ENCODE data around the gene GKAP1. TPM values are rescaled to one million over a fixed set of nuclear protein-coding genes. Genes with fewer than 3 reads are reported as not detected.
"Not testable (repeated sequence)": the region's sequence is repeated elsewhere in the genome, so short reads cannot be mapped to it uniquely, and the experiment has no call there.

GKAP1 gene
- total RNA-seq, 1 donor = 1.9 TPM

DNA sequence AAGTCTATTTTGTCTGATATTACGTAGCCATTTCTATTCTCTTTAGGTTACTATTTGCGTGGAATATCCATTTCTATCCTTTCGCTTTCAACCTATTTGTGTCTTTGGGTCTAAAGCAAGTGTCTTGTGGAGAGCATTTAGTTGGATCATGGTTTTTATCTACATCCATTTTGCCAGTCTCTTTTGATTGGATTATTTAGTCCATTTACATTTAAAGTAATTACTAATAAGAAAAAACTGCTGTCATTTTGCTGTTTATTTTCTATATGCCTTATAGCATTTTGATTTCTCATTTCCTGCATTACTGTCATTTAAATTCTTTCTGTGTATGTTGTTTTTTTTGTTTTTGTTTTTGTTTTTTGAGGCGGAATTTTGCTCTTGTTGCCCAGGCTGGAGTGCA is 83.8 kb downstream of the GKAP1 start:
- no peak for DNase-seq (ENCODE audit: low read depth in 2 of 3, low spot score in 2 of 3)

DNA sequence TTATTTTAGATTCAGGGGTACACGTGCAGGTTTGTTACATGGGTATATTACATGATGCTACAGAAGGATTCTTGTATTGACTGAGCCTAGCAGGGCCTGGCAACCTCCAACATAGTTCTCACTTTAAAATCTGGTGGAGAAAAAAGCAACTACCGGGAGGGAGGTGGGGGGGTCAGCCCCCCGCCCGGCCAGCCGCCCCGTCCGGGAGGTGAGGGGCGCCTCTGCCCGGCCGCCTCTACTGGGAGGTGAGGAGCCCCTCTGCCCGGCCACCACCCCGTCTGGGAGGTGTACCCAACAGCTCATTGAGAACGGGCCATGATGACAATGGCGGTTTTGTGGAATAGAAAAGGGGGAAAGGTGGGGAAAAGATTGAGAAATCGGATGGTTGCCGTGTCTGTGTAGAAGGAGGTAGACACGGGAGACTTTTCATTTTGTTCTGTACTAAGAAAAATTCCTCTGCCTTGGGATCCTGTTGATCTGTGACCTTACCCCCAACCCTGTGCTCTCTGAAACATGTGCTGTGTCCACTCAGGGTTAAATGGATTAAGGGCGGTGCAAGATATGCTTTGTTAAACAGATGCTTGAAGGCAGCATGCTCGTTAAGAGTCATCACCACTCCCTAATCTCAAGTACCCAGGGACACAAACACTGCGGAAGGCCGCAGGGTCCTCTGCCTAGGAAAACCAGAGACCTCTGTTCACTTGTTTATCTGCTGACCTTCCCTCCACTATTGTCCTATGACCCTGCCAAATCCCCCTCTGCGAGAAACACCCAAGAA is 88.8 kb downstream of the GKAP1 start:
- DNase-seq (ENCODE audit: low read depth in 2 of 3, low spot score in 2 of 3) = not testable (repeated sequence)

DNA sequence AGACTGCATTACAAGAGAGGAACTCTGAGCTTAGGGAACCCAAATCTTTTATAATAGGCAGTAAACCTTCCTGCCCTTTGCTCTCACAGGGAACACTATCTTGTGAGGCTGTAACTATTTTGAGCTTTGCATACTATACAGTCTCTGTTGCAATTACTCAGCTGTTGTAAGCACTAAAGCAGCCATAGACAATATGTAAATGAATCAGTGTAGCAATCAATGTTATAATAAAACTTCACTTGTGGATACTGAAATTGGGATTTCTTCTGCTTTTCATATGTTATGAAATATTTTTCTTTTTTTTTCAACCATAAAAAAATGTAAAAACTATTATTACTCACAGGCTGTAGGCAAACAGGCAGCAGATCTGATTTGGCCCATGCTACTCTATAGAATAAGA is 93.1 kb downstream of the GKAP1 start:
- no peak for DNase-seq (ENCODE audit: low read depth in 2 of 3, low spot score in 2 of 3)

DNA sequence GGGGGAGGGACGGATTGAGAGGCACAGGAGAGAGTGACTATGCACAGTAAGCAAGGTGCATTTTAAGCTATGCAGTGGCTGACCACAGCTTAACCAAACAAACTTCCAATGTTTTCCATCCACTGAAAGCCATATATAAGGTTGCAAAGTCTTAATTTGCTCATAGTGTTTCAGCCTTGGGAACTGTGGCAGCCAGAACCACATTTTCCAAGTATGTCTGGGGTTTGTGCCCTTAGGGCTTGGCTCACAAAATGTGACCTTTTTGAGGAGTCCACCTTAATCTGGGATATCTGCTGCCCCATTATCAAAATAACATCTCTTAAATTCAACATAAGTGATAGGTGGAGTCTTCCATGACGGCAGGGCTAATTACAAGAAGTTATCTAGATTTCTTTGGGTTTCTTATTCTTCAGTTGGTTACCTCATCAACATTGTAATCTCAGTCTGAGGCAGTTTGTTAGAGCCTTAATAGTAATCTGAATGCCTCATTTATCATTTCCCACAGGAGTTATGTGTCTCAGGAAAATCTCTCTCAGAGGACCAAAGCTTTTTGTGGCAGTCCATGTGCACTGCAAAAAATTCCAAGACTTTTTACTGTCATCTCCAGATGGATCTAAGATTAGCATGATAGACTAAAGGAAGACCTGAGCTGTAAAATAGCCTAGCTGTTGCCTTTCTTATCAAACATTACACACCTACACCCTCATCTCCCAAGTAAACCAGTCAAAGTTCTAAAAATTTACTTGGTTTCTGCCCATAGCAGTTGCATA is 94.7 kb downstream of the GKAP1 start:
- no peak for DNase-seq (ENCODE audit: low read depth in 2 of 3, low spot score in 2 of 3)

DNA sequence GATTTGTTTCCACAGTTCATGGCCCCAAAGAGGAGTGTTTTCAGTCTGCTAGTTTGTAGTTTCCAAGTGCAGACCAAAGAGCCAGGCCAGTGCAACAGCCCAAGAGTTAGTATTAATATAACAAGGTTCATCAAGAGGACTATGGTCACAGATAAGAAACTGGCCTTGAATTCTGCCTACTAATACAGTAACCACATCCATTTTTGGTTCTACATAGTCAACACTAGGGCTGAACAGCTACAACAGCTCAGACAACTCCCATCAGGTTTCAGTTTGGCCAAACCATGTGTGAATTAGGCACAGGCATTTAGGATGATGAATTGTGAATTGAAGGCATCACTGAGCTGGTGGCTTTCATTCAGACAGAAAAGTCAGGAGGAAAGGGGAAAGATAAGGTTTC is 96.1 kb downstream of the GKAP1 start:
- DNase-seq (ENCODE audit: low read depth in 2 of 3, low spot score in 2 of 3) = no peak

DNA sequence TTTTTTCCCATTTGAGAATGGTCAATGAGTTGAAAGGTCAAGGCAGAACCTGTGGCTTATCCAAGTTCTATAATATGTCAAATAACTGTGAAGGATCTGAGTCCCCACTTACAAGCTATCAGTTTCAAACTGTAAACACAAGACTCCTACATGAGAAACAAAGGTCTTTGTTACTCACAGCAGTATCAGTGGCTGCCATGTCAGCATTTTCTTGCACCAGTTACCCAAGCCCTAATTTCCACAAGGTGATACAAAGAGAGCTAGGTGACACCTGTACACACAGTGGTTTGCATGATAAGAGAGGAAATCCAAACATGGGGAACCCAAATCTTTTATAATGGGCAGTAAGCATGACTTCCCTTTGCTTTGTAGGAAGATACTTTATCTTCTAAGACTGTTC is 101.8 kb downstream of the GKAP1 start:
- DNase-seq (ENCODE audit: low read depth in 2 of 3, low spot score in 2 of 3) = no peak

DNA sequence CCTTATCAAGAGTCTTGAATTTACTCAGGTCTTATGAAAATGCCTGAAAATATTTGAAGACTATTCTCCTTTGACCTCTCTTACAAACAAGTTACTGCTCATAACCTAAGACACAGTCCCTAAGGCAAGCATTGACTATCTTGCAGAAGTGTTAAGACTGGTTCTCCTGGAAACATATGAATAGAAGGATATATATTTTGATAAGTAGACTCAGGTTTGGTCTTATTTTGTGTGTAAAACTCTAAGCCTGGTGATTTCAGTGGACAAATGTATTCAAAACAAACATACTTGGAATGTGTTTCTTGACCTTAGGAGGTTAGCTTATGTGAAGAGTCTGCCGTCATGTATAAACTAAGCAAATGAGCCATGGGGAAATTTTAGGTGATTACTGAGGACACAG is 102.3 kb downstream of the GKAP1 start:
- no peak for DNase-seq (ENCODE audit: low read depth in 2 of 3, low spot score in 2 of 3)

DNA sequence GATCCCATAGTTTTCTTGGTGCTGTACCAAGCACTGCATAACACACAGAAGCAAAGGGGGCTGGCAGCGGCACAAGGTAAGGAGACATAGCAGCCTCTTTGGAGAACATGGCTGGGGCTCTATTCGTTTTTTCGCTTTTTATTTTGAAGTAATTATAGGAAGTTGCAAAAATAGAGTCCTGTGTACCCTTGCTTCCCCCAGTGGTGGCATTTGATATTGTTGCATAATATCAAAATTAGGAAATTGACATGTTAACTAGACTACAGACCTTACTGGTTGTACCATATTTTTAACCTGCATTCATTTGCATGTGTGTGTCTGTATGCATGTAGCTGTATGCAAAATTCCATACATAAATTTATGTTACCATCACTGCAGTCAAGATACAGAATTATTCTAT is 103.2 kb downstream of the GKAP1 start:
- DNase-seq (ENCODE audit: low read depth in 2 of 3, low spot score in 2 of 3) = peak in 2 of 3 donors; percentile 31 to 60

DNA sequence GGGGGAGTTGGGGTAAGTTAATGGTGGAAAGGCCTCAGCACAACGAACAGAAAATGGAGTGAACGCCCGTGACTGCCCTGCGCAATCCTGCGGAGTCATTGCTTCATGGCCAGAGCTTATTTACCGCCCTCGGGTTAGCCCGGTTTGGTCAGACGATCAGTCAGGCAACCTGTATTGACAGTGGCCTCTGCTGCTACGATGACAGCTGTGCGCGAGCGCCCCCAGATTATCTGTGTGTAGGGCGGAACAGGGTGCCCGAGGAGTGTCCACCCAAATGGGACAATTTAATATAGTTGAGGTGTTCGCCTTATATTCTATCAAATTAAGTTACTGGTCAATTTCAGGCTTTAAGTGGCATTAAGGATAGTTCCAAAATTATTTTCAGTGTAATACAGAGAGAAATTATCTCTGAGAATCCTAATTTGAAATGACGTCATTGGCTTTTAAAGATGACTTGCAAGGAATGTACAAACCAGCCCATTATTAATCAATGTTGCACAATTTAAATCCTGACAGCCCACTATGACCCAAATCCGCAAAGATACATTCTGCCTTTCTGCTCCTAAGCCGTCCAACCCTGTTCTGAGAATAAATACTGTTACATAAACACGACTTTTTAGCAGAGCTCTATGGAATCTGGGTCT is 108.9 kb downstream of the GKAP1 start:
- peak in 2 of 3 donors; percentile 68 to 70 for DNase-seq (ENCODE audit: low read depth in 2 of 3, low spot score in 2 of 3)

DNA sequence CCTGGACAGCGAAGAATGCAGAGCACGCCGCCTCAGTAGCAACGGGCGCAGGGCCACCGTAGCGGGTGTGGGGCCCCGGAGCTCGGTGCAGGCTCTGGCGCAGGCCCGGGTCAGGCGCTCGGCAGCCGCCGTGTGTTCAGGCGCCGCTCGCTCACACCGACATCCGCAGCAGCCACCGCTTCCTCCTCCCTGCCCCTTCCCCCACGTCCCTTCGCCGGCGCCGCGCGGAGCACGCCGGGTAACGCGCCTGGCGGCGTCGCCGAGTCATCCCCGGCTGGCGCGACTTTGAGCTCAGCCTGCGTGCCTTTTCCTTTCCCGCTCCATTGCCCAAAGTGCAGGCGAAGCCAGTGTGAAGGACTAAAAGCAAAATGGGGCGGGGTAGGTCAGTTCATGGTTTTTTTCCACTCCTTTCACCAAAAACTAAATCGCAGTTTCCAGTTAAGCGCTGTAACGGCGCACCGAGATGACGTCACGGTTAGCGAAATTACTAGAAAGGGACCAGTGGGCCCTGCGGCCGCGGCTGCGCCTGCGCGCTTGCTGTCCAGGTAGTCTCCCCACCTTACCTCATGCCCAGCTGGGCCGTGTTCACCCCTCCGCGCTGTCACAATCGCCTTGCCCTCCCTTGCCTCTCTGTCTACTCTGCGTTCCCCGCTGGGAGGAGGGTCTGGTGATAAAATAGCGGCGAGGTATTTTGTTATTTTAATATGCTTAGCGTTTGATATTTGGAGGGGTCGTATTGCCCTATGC is 109.6 kb downstream of the GKAP1 start, which contains the start of gene UBQLN1:
UBQLN1 (minus strand) TSS at position 191 of the 747 bp plus-strand sequence. CDS start 279 bp downstream, outside the sequence.
- DNase-seq (ENCODE audit: low read depth in 2 of 3, low spot score in 2 of 3) = peak; percentile 92 to 95 (median 94)

DNA sequence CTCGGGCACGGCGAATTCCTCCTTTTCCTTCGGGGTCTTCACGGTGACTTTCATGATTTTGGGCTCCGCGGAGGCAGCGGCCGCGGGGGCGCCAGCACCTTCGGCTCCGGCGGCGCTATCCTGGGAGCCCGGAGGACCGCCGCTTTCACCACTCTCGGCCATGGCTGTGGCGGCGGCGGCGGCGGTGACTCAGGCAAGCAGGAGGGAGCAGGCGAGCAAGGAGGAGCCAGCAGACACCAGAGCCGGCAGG is 110.1 kb downstream of the GKAP1 start:
- no peak for DNase-seq (ENCODE audit: low read depth in 2 of 3, low spot score in 2 of 3)

DNA sequence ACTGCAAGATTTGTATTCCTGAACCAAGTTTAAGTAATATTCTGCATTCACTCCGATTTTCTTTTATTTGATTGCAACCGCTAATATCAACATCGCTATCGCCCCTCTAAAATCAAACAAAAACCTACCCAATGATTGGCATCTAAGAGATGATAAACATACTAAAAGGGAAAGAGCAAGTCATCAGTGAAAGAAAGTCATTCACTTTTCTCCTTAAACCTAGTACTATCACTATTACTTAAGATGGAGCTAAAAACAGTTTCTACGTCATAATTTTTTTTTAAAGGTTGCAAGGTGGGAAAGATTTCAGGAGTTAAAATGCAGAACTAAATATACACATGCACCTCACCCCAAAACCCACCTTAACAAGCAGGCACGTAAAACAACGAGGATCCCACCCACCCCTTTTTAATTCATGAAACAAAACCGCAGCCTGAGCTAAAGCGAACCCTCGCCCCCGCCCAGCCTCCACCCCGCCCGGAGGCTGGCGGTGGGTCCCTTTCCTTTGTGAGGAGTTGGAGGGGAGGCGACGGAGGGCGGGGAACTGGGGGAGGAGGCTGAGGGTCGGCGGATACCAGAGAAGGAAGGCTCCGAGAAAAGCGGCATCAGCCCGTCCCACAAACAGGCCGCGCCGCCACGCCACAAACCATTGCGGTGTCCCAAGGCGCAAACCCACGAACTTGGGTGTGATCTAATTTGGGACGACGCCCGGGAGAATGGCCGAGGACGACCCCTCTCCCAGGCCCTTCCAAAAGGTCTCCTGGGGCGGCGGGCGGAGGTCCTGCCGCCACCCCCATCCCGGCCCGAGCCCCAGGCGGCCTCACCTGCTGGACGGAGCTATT is 110.7 kb downstream of the GKAP1 start:
- DNase-seq (ENCODE audit: low read depth in 2 of 3, low spot score in 2 of 3) = peak; percentile 13 to 86 (median 69)

DNA sequence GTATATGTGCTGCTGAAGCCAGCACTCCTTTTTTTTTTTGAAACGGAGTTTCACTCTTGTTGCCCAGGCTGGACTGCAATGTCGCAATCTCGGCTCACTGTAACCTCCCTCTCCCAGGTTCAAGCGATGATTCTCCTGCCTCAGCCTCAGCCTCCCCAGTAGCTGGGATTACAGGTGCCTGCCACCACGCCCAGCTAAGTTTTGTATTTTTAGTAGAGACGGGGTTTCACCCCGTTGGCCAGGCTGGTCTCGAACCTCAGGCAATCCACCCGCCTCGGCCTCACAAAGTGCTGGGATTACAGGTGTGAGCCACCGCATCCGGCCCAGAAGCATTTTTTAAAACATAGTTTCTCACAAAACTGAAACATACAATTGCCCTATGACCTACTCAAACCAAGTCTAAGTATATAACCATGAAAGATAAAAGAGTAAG is 112.3 kb downstream of the GKAP1 start:
- DNase-seq (ENCODE audit: low read depth in 2 of 3, low spot score in 2 of 3) = not testable (repeated sequence)

DNA sequence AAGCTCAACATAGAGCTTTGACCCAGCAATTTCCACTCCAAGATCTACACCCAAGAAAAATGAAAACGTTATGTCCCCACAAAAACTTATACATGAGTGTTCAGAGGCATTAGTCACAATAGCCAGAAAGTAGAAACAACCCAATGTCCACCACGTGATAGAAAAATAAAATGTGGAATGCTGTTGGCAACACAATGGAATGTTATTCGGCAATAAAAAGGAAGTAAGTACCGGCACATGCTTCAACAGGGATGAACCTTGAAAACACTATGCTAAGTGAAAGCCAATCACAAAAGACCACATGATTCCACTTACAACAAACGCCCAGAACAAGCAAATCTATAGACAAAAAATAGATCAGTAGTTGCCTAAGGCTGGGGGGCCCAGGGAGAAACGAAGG is 115.8 kb downstream of the GKAP1 start:
- no peak for DNase-seq (ENCODE audit: low read depth in 2 of 3, low spot score in 2 of 3)

DNA sequence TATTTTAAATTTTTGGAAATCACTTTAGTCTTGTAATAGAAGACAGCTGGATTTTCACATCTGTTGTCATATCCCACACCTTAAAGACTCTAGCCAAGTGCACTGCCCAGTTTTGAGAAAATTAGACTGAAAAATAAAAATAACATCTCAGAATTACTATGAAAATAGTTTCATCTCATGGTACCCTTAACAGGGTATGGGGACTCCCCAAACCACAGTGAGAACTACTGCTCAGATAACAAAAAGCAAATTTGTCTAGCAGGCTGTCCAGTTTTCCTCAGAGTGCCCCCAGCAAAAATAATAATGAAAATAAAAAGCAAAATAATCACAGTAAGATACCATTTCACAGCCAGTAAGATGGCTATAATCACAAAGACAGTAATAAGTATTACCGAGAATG is 116.3 kb downstream of the GKAP1 start:
- no peak for DNase-seq (ENCODE audit: low read depth in 2 of 3, low spot score in 2 of 3)

DNA sequence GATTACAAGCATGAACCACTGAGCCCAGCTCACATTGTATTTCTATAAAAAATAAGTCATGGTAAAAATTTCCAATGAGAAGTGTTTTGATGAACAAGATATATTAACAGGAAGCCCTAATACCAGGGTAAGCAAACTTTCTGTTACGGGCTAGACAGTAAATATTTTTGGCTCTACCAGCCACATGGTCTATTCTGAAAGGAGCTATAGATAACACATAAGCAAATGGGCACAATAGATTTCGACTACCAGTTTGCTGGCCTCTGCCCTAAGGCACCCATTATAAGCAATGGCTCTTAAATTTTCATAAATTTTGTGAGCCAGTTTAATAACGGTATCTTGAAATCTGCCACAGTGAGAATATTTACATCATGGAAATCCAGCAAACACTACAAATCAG is 118.0 kb downstream of the GKAP1 start:
- no peak for DNase-seq (ENCODE audit: low read depth in 2 of 3, low spot score in 2 of 3)

DNA sequence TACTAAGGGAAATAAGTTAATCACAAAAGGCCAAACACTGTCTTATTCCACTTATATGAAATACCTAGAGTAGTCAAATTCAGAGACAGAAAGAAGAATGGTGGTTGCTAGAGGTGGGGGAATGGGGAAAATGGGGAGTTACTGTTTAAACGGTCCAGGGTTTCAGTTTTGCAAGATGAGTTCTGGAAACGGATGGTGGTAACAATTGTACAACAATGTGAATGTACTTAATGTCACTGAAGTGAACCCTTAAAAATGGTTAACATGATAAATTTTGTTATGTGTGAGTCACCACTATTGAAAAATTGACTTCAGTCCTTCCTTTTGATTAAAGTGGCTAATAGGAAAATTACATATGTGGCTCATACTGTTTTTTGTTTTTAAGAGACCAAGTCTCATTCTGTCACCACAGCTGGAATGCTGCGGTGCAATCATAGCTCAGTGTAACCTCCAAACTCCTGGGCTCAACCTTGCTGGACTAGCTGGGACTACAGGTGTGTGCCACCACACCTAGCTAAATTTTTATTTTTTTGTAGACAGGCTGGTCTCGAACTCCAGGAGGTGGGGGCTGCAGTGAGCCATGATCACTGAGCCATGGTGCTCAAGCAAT is 118.5 kb downstream of the GKAP1 start:
- no peak for DNase-seq (ENCODE audit: low read depth in 2 of 3, low spot score in 2 of 3)

DNA sequence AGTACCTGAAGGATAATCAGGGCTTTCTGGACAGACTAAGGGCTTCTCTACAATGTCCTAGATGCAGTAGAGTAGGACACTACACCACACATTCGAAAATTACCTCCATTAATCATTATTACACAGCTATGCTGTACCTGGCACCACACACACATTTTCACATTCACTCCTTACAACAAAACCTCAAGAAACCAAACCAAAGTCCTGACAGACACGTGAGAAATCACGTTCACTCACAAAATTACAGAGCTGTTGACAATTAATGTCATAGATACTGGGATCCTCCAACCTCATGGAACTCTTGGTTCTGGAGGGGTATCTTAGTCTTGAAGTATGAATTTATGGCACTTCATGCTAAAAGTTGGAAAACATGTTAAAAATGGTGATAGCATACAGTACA is 126.1 kb downstream of the GKAP1 start:
- DNase-seq (ENCODE audit: low read depth in 2 of 3, low spot score in 2 of 3) = no peak
